ENCODE data around the gene TPGS2. TPM values are rescaled to one million over a fixed set of nuclear protein-coding genes. Genes with fewer than 3 reads are reported as not detected.

Gene TPGS2
- total RNA-seq, 1 experiment from 2014 or later: 284 TPM

- peak; percentile 3 for DNase-seq (ENCODE audit: low spot score)
- in situ Hi-C loops (cut with HindIII; ENCODE audit: low sequenced_read_pairs): no loop called here
Measured at GRCh38 chr18:36756242-36756641, 72.6 kb downstream of the TPGS2 start.

GRCh38 chr18:36752929-36753865, 75.6 kb downstream of the TPGS2 start:
- in situ Hi-C loops (cut with HindIII; ENCODE audit: low sequenced_read_pairs): no loop called here
- no peak for DNase-seq (ENCODE audit: low spot score)

- no peak for DNase-seq (ENCODE audit: low spot score)
- in situ Hi-C loops (cut with HindIII; ENCODE audit: low sequenced_read_pairs): no loop called here
Measured at GRCh38 chr18:36745219-36745975, 83.4 kb downstream of the TPGS2 start.

- in situ Hi-C loops (cut with HindIII; ENCODE audit: low sequenced_read_pairs): no loop called here
Measured at GRCh38 chr18:36744261-36744876, 84.4 kb downstream of the TPGS2 start.

More at GRCh38 chr18:36744261-36744876, 84.4 kb downstream of the TPGS2 start:
- no peak for DNase-seq (ENCODE audit: low spot score)

Other genes with a start within 250 kb of the TPGS2 start
- 3.6 and 3.8 TPM in 2 replicates for gene KIAA1328, start 125 bp upstream of the TPGS2 start, total RNA-seq (2014; rRNA removed; shearing (Covaris generic))

Data from G401 (cell line).